Neural cell (in vitro differentiated cells): Measurements from ENCODE around the gene PHACTR3. TPM values are rescaled to one million over a fixed set of nuclear protein-coding genes. Genes with fewer than 3 reads are reported as not detected.

Experiments used
- H2AFZ ChIP-seq: fragments of 200-600, 300-800 bp; sonication (generic), shearing (Covaris generic); 2 replicates; pipeline ENCODE4 v1.6.0; 2014; ENCODE audit warnings: low read depth, mild to moderate bottlenecking, antibody characterized with exemption, low read length, moderate library complexity
- H3F3A ChIP-seq: fragments of 200-600 bp; shearing (Covaris generic); 2 replicates; pipeline ENCODE4 v1.6.1; 2016; ENCODE audit warnings: mild to moderate bottlenecking, moderate library complexity, mixed read lengths, antibody characterized with exemption, low read length; ENCODE audit not compliant: insufficient read depth, poor library complexity, severe bottlenecking
- H3K27ac ChIP-seq: fragments of 200-600, 300-800 bp; sonication (generic), shearing (Covaris generic); 2 replicates; pipeline ENCODE4 v1.5.1; 2014; ENCODE audit warnings: mild to moderate bottlenecking, low read length, moderate library complexity
- H3K27me3 ChIP-seq: fragments of 300-800, 200-600 bp; sonication (generic), shearing (Covaris generic); 2 replicates; pipeline ENCODE4 v1.6.0; 2014; ENCODE audit warnings: mild to moderate bottlenecking, low read depth, low read length, moderate library complexity; ENCODE audit not compliant: insufficient read depth
- H3K36me3 ChIP-seq: fragments of 300-800, 200-600 bp; sonication (generic), shearing (Covaris generic); 2 replicates; pipeline ENCODE4 v1.5.1; 2014; ENCODE audit warnings: mild to moderate bottlenecking, antibody characterized with exemption, low read length, moderate library complexity; ENCODE audit not compliant: insufficient read depth
- H3K4me2 ChIP-seq: fragments of 300-800, 200-600 bp; sonication (generic), shearing (Covaris generic); 2 replicates; pipeline ENCODE4 v1.6.0; 2014; ENCODE audit warnings: mild to moderate bottlenecking, low read length
- H3K4me3 ChIP-seq: fragments of 300-800, 200-600 bp; sonication (generic), shearing (Covaris generic); 2 replicates; pipeline ENCODE4 v1.5.1; 2014; ENCODE audit warnings: mild to moderate bottlenecking, low read length, moderate library complexity
- H3K79me2 ChIP-seq: fragments of 200-600 bp; shearing (Covaris generic); replicated peaks from 2 replicates; pipeline ENCODE4 v1.6.0; 2014; ENCODE audit warnings: mild to moderate bottlenecking, low read length, moderate library complexity; ENCODE audit not compliant: insufficient read depth
- H3K9ac ChIP-seq: fragments of 300-800, 200-600 bp; sonication (generic), shearing (Covaris generic); 2 replicates; pipeline ENCODE4 v1.6.1; 2016; ENCODE audit warnings: mild to moderate bottlenecking, low read length, mixed read lengths
- H3K9me2 ChIP-seq: fragments of 200-600 bp; shearing (Covaris generic); 2 replicates; pipeline ENCODE4 v1.6.1; 2016; ENCODE audit warnings: mild to moderate bottlenecking, low read length, mixed read lengths; ENCODE audit not compliant: insufficient read depth
- H3K9me3 ChIP-seq: fragments of 200-600, 300-800 bp; sonication (generic), shearing (Covaris generic); 2 replicates; pipeline ENCODE4 v1.6.1; 2016; ENCODE audit warnings: mild to moderate bottlenecking, mixed run types, low read length, moderate library complexity, mixed read lengths
- H4K20me1 ChIP-seq: fragments of 200-600 bp; shearing (Covaris generic); 2 replicates; pipeline ENCODE4 v1.6.1; 2016; ENCODE audit warnings: mild to moderate bottlenecking, mixed run types; ENCODE audit not compliant: insufficient read depth
- EP300 ChIP-seq: fragments of 450-650 bp; conservative IDR thresholded peaks from 2 replicates; pipeline ENCODE4 v1.6.1; 2014; ENCODE audit warnings: antibody characterized with exemption, mild to moderate bottlenecking, moderate library complexity; ENCODE audit not compliant: poor library complexity, severe bottlenecking
- EZH2 ChIP-seq: fragments of 200-600, 300-800 bp; shearing (Covaris generic), sonication (generic); IDR thresholded peaks from 2 replicates; pipeline ENCODE4 v1.6.1; 2014; ENCODE audit warnings: antibody characterized with exemption, low read length, borderline replicate concordance, mild to moderate bottlenecking; ENCODE audit not compliant: insufficient read depth, poor library complexity, severe bottlenecking
- MXI1 ChIP-seq: fragments of 450-650 bp; conservative IDR thresholded peaks from 2 replicates; pipeline ENCODE4 v1.6.1; 2014; ENCODE audit warnings: antibody characterized with exemption, mild to moderate bottlenecking; ENCODE audit not compliant: poor library complexity, severe bottlenecking
- POLR2AphosphoS5 ChIP-seq: IDR thresholded peaks from 2 replicates; pipeline ENCODE4 v1.6.1; 2012
- RAD21 ChIP-seq: fragments of 450-650 bp; conservative IDR thresholded peaks from 2 replicates; pipeline ENCODE4 v1.6.1; 2014; ENCODE audit warnings: antibody characterized with exemption, mild to moderate bottlenecking, moderate library complexity
- REST ChIP-seq: IDR thresholded peaks from 2 replicates; pipeline ENCODE4 v1.6.1; 2012; ENCODE audit warnings: borderline replicate concordance
- SMC3 ChIP-seq: fragments of 450-650 bp; conservative IDR thresholded peaks from 2 replicates; pipeline ENCODE4 v1.6.1; 2014; ENCODE audit warnings: antibody characterized with exemption, mild to moderate bottlenecking, moderate library complexity; ENCODE audit not compliant: poor library complexity
- TAF1 ChIP-seq: IDR thresholded peaks from 2 replicates; pipeline ENCODE4 v1.6.1; 2012; ENCODE audit warnings: low read depth
- polyA plus RNA-seq: library from polyadenylated mRNA; depleted of rRNA; stranded (reverse); fragments of >200 nt; gene quantifications from 2 replicates; pipeline ENCODE4 v1.2.3, GENCODE V29; 2014
- TF ChIP-seq, protein P1 (sequence below): fragments of 450-650 bp; IDR thresholded peaks from 2 replicates; pipeline ENCODE4 v1.5.1; 2014; ENCODE audit warnings: antibody characterized with exemption, mild to moderate bottlenecking, moderate library complexity; ENCODE audit not compliant: poor library complexity, severe bottlenecking

The PHACTR3 gene
- polyA plus RNA-seq, 1 donor from 2014 or later, result 1.3 TPM

GRCh38 chr20:59780494-59781185, 176.3 kb downstream of the PHACTR3 start:
- Histone ChIP-seq H3K9ac (no peak overlapping the region), H3K27ac (no peak overlapping the region), H3K79me2 (no peaks in the 10 kb centered on the region), H2AFZ (no peak overlapping the region), H4K20me1 (no peaks in the 10 kb centered on the region), H3K9me3 (peaks cover 4% of the 10 kb centered on the region), H3K9me2 (no peaks in the 10 kb centered on the region), H3F3A (no peaks in the 10 kb centered on the region), H3K4me2 (no peak overlapping the region), H3K36me3 (no peaks in the 10 kb centered on the region), H3K4me3 (no peak overlapping the region), H3K27me3 (no peaks in the 10 kb centered on the region)
- TF ChIP-seq POLR2AphosphoS5, result no peak
- TF ChIP-seq EP300, result no peak
- TF ChIP-seq, protein P1, sequence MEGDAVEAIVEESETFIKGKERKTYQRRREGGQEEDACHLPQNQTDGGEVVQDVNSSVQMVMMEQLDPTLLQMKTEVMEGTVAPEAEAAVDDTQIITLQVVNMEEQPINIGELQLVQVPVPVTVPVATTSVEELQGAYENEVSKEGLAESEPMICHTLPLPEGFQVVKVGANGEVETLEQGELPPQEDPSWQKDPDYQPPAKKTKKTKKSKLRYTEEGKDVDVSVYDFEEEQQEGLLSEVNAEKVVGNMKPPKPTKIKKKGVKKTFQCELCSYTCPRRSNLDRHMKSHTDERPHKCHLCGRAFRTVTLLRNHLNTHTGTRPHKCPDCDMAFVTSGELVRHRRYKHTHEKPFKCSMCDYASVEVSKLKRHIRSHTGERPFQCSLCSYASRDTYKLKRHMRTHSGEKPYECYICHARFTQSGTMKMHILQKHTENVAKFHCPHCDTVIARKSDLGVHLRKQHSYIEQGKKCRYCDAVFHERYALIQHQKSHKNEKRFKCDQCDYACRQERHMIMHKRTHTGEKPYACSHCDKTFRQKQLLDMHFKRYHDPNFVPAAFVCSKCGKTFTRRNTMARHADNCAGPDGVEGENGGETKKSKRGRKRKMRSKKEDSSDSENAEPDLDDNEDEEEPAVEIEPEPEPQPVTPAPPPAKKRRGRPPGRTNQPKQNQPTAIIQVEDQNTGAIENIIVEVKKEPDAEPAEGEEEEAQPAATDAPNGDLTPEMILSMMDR, result no peak
- TF ChIP-seq EZH2, result no peak
- no peak for TF ChIP-seq SMC3
- TF ChIP-seq MXI1, result no peak
- TF ChIP-seq REST, result no peak
- no peak for TF ChIP-seq TAF1
- no peak for TF ChIP-seq RAD21

DNA sequence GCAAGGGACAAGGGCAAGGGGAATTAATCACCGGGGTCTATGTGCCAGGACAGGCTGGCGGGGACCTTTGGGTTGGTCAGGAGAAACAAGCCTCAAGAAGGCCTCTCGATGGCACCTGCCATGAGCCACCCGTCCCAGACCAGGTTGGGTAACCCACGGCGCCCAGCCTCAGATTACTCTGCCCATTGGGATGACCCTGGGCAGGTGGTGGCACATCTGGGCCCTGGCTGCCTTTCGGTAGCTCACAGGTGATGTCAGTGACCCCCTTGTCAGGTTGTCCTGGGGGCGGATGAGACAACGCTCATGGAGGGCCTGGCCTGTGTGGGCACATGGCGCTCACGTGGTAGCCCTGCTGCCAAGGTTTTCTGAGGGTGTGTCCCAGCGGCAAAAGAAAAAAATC, 176.9 kb downstream of the PHACTR3 start:
- Histone ChIP-seq H3K9ac (no peak overlapping the region), H3K79me2 (no peaks in the 10 kb centered on the region), H3F3A (no peaks in the 10 kb centered on the region), H3K27me3 (no peaks in the 10 kb centered on the region), H3K4me2 (no peak overlapping the region), H3K36me3 (no peaks in the 10 kb centered on the region), H3K9me3 (peaks cover 4% of the 10 kb centered on the region), H3K4me3 (no peak overlapping the region), H3K9me2 (no peaks in the 10 kb centered on the region), H2AFZ (no peak overlapping the region), H4K20me1 (no peaks in the 10 kb centered on the region), H3K27ac (no peak overlapping the region)
- TF ChIP-seq SMC3 (no peak), EP300 (no peak), EZH2 (no peak), POLR2AphosphoS5 (no peak), MXI1 (no peak), RAD21 (no peak), REST (no peak), TAF1 (no peak)
- TF ChIP-seq, protein P1, result no peak
